Mucosa of descending colon (tissue), 3 donors: Measurements from ENCODE around the gene PRELID3B. TPM values are rescaled to one million over a fixed set of nuclear protein-coding genes. Genes with fewer than 3 reads are reported as not detected.

Experiments used
- ATAC-seq: fragments of 200-7000 bp; cut with Tn5 transposase; one replicate; pipeline ENCODE4 v1.9.1; 2020; ENCODE audit warnings: mild to moderate bottlenecking, moderate library complexity
- DNase-seq, 3 donors: peaks; one replicate each; pipeline ENCODE4 v3.0.0-alpha.2; 2020
- H3K36me3 ChIP-seq: fragments of 200-600 bp; one replicate; pipeline ENCODE4 v1.8.0; 2021; ENCODE audit warnings: low read depth, mild to moderate bottlenecking
- H3K4me1 ChIP-seq: fragments of 200-600 bp; one replicate; pipeline ENCODE4 v1.8.0; 2021; ENCODE audit warnings: low read depth, mild to moderate bottlenecking
- H3K4me3 ChIP-seq: fragments of 200-600 bp; one replicate; pipeline ENCODE4 v1.8.0; 2021; ENCODE audit warnings: mild to moderate bottlenecking
- H3K9me3 ChIP-seq: fragments of 200-600 bp; one replicate; pipeline ENCODE4 v1.8.0; 2021; ENCODE audit warnings: mild to moderate bottlenecking
- intact Hi-C, 2 donors: fragments of 100-400 bp; cut with DNase I in 1 of 2; cut with micrococcal nuclease in 1 of 2; formaldehyde crosslinking; loops; one replicate each; pipeline versions ENCODE4 v1.11.0 to v1.11.1; 2022; cut with DNase I, micrococcal nuclease
- total RNA-seq, 3 donors: library from RNA; stranded (reverse); fragmentation: NEBNext Ultra II Directional in 2 of 3; extraction: Animal tissue kit (Norgen Biotek cat#: 25700) in 2 of 3; gene quantifications; one replicate each; pipeline versions ENCODE4 v1.2.1 to v1.2.4, GENCODE V29; 2021 to 2023
- TF ChIP-seq, protein P1 (sequence below): fragments of 200-600 bp; IDR thresholded peaks from one replicate; pipeline ENCODE4 v1.8.0; 2022; ENCODE audit warnings: antibody characterized with exemption, mild to moderate bottlenecking
- donor health status: DM: no; HTN: no; CAD: no; lungs with moderate emphysema.
- donor health status: DM: no; HTN: no; CAD: no.
- donor health status: DM: no; HTN: yes; CAD: no.

The PRELID3B gene
- total RNA-seq, 3 donors from 2014 or later: 82.3 to 142 (median 121) TPM

DNA sequence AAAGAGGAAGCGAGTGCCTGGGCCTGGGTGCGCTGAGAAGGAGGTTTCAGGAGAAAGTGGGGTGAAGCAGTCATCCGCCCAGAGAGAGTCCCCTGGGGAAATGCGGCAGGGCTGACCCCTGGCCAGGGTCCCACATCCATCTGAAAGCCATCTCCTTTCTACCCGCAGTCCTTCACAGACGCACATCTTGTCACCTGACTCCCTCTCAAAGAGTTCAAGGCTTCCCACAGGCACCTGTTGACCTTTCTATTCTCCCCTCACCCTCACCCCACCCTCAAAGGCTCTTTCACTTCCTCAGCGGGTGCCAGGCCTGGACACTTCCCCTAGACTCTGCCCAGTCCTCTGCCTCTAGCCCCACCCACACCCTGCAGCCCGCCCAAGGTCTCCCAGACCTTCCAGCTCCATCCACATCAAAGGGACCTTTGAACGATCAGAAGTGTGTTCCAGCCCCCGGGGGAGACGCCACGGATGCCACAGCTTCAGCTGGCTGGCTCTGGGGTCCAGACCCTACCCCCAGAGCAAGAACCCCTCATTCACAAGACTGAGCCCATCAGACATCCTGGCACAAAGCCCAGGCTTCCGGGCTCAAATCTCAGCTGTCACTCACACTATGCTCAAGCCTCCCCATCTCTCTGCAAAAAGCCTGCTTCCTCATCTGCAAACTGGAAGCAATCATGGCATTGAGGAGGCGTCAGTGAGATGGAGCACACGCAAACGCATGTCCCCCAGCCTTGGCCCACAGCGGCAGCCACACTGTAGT is 37.6 kb downstream of the PRELID3B start:
- no peaks in the 10 kb centered on the region for H3K9me3 ChIP-seq
- H3K4me1 ChIP-seq: peaks cover 32% of the 10 kb centered on the region
- peaks cover 4% of the 10 kb centered on the region for H3K36me3 ChIP-seq
- H3K4me3 ChIP-seq: no peak overlapping the region
- intact Hi-C loops: no loop called here
- DNase-seq (peak; percentile 77 to 91 (median 83)), ATAC-seq (peak; percentile 73)
- TF ChIP-seq, protein P1, sequence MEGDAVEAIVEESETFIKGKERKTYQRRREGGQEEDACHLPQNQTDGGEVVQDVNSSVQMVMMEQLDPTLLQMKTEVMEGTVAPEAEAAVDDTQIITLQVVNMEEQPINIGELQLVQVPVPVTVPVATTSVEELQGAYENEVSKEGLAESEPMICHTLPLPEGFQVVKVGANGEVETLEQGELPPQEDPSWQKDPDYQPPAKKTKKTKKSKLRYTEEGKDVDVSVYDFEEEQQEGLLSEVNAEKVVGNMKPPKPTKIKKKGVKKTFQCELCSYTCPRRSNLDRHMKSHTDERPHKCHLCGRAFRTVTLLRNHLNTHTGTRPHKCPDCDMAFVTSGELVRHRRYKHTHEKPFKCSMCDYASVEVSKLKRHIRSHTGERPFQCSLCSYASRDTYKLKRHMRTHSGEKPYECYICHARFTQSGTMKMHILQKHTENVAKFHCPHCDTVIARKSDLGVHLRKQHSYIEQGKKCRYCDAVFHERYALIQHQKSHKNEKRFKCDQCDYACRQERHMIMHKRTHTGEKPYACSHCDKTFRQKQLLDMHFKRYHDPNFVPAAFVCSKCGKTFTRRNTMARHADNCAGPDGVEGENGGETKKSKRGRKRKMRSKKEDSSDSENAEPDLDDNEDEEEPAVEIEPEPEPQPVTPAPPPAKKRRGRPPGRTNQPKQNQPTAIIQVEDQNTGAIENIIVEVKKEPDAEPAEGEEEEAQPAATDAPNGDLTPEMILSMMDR: no peak

DNA sequence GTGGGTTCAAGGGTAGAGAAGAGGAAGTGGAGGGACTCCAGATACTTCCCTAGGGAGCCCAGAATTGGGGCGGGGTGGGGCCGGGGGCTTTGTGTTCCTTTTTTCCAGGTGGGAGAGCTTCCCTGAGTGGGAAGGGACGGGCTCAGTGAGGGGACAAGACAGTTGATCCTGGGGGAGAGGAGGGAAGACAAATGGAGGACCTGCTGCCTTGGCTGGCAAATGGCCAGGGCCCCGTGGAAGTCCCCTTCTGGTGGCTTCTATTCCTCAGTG is 38.2 kb downstream of the PRELID3B start:
- peak; percentile 62 to 88 (median 71) for DNase-seq
- TF ChIP-seq, protein P1: no peak
- Histone ChIP-seq H3K4me1 (peaks cover 32% of the 10 kb centered on the region), H3K4me3 (no peak overlapping the region), H3K36me3 (peaks cover 4% of the 10 kb centered on the region), H3K9me3 (no peaks in the 10 kb centered on the region)
- no peak for ATAC-seq
- intact Hi-C loops: no loop called here

DNA sequence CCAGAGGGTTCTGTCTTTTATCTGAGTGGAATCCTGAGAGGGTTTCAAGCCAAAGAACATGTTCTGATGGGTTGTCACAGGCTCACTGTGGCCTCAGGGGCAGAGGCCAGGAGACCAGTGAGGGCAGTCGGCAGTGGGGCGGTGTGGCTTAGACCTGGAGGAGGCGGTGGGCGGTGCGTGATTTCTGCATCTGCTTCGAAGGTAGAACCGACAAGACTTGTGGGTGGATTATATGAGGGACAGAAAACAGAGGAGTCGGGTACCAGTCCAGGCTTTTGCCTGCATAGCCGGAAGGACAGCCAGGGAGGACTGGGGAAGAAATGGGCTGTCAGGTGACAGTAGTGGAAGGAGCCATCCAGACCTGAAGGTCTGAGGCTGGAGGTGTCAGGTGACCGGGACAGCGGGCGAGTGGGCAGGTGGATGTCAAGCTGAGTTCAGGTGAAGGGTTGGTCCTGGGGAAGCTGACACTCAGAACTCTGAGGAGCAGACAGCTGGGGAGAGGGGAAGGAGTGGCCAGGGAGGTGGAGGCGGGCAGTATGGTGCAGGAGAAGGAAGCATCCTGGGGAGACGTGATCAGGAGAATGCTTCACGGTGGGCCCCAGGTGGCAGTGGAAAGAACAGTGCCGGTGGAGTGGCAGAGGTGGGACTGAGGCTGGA is 38.6 kb downstream of the PRELID3B start:
- Histone ChIP-seq H3K4me1 (peaks cover 32% of the 10 kb centered on the region), H3K4me3 (no peak overlapping the region), H3K9me3 (no peaks in the 10 kb centered on the region), H3K36me3 (peaks cover 4% of the 10 kb centered on the region)
- TF ChIP-seq, protein P1: no peak
- ATAC-seq (no peak), DNase-seq (no peak)
- intact Hi-C loops: no loop called here

DNA sequence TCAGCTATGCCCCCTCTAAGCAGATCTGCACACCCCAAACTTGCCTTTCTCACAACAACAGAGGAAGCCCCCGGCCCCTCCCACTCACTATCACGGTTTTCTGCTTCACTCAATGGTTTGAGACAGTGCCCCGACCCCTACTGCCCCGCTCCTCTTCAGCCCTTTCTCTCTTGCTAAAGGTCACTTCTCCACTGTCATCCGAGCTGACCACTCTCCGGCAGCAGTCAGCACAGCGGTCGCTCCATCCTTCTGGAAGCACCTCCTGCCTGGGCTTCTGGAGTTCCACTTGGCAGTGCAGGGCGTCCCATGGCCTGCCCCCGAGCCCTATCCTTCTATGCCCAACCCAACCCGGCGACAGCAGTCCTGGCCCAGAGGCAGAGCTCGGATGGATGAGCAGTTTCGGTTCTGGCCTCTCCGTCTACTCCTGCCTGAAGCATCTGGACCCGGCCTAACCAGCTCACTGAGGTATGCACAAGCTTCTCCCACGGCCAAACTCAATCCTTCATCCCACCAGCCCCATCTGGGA is 39.6 kb downstream of the PRELID3B start:
- ATAC-seq (no peak), DNase-seq (no peak)
- H3K4me1 ChIP-seq: peaks cover 32% of the 10 kb centered on the region
- H3K9me3 ChIP-seq: no peaks in the 10 kb centered on the region
- TF ChIP-seq, protein P1: no peak
- H3K36me3 ChIP-seq: peaks cover 4% of the 10 kb centered on the region
- no peak overlapping the region for H3K4me3 ChIP-seq
- intact Hi-C loops: no loop called here

DNA sequence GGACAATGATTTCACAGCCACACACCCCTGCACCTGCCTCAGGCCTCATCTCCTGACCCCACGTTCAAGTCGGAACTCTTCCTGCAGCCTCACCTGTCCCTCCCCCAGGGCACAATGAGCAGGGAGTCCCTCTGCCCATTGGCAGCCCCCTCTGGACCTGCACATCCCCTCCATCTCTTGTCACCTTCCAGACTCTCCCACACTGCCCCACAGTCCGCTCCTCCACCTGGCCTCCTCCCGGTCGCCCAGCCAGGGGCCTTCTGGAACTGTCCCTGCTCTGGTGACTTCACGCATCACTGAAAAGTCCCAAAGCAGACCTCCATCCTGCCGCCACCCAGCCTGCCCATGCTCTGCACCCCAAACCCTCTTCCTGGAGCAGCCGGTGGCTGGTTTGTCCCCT is 40.2 kb downstream of the PRELID3B start:
- Histone ChIP-seq H3K4me1 (peaks cover 32% of the 10 kb centered on the region), H3K9me3 (no peaks in the 10 kb centered on the region), H3K36me3 (peaks cover 4% of the 10 kb centered on the region), H3K4me3 (no peak overlapping the region)
- intact Hi-C loops: no loop called here
- ATAC-seq: no peak
- DNase-seq: no peak
- TF ChIP-seq, protein P1: no peak
